Caco-2 (cell line): ENCODE data around the gene MEIOB. TPM values are rescaled to one million over a fixed set of nuclear protein-coding genes. Genes with fewer than 3 reads are reported as not detected.
"Not testable (repeated sequence)": the region's sequence is repeated elsewhere in the genome, so short reads cannot be mapped to it uniquely, and the experiment has no call there.

Source experiments
- BruUV-seq: library from RNA; stranded (reverse); fragments of 400-500 nt; replicated peaks from 2 replicates; lab custom pipeline; 2021; lab: Mats Ljungman, UMichigan
- CTCF ChIA-PET: fragments of 300-600 bp; sonication (Branson Sonifier 250); formaldehyde crosslinking; loops from one replicate; lab custom pipeline; 2022; ENCODE audit warnings: antibody characterized with exemption; lab: Charles Lee
- POLR2A ChIA-PET: fragments of 300-600 bp; sonication (Branson Sonifier 250); formaldehyde crosslinking; loops from one replicate; lab custom pipeline; 2022; ENCODE audit warnings: antibody characterized with exemption; lab: Charles Lee
- DNase-seq, 2 experiments: peaks; one replicate each; pipeline versions ENCODE4 v3.0.0 to v3.0.0-alpha.2; 2020 to 2022
- H3K27me3 ChIP-seq: replicated peaks from 2 replicates; pipeline ENCODE4 v1.6.0; 2011; ENCODE audit warnings: low read length; ENCODE audit not compliant: control insufficient read depth, insufficient read depth
- H3K36me3 ChIP-seq: 2 replicates; pipeline ENCODE4 v1.5.1; 2011; ENCODE audit warnings: low read length; ENCODE audit not compliant: control insufficient read depth, insufficient read depth
- H3K4me1 ChIP-seq: fragments of 250-450 bp; sonication (Bioruptor Pico); 2 replicates; pipeline ENCODE4 v1.5.1; 2020; ENCODE audit warnings: mild to moderate bottlenecking
- H3K4me3 ChIP-seq: 2 replicates; pipeline ENCODE4 v1.5.1; 2011; ENCODE audit warnings: low read depth, mild to moderate bottlenecking, control low read depth, low read length
- H3K9me3 ChIP-seq: fragments of 250-450 bp; sonication (Bioruptor Pico); 2 replicates; pipeline ENCODE4 v1.5.1; 2020; ENCODE audit warnings: mild to moderate bottlenecking, moderate library complexity
- H3K27ac Mint-ChIP-seq: one replicate; pipeline ENCODE4 v1.8.0; 2022; ENCODE audit warnings: mixed read lengths; ENCODE audit not compliant: unreplicated experiment
- H3K27me3 Mint-ChIP-seq: one replicate; pipeline ENCODE4 v1.8.0; 2022; ENCODE audit warnings: mixed read lengths; ENCODE audit not compliant: insufficient read depth, unreplicated experiment
- H3K36me3 Mint-ChIP-seq: one replicate; pipeline ENCODE4 v1.8.0; 2022; ENCODE audit warnings: mild to moderate bottlenecking, mixed read lengths; ENCODE audit not compliant: insufficient read depth, unreplicated experiment
- H3K4me1 Mint-ChIP-seq: one replicate; pipeline ENCODE4 v1.8.0; 2022; ENCODE audit warnings: low read depth, mixed read lengths; ENCODE audit not compliant: unreplicated experiment
- H3K4me3 Mint-ChIP-seq: one replicate; pipeline ENCODE4 v1.8.0; 2022; ENCODE audit warnings: mild to moderate bottlenecking, moderate library complexity, mixed read lengths; ENCODE audit not compliant: unreplicated experiment
- H3K9me3 Mint-ChIP-seq: one replicate; pipeline ENCODE4 v1.8.0; 2022; ENCODE audit warnings: mixed read lengths; ENCODE audit not compliant: unreplicated experiment
- intact Hi-C: fragments of 100-400 bp; cut with micrococcal nuclease; formaldehyde crosslinking; loops from one replicate; pipeline ENCODE4 v1.10.0; 2022; ENCODE audit not compliant: unreplicated experiment
- total RNA-seq: library from RNA; stranded (reverse); gene quantifications from 2 replicates; pipeline ENCODE4 v1.2.3, GENCODE V29; 2022
- TF ChIP-seq, protein P1 (sequence below), 2 experiments: fragments of 200-600 bp in 1 of 2; IDR thresholded peaks; 1 replicate in 1 of 2; 2 replicates in 1 of 2; pipeline versions ENCODE4 v1.5.1 to v1.8.0; 2011 to 2022; ENCODE audit warnings: antibody characterized with exemption in 1 of 2, control low read depth in 1 of 2, inconsistent platforms in 1 of 2, low read depth in 1 of 2, low read length in 1 of 2, mild to moderate bottlenecking in 1 of 2, moderate library complexity in 1 of 2; ENCODE audit not compliant: insufficient read depth in 1 of 2, severe bottlenecking in 1 of 2, unreplicated experiment in 1 of 2

Gene MEIOB
- total RNA-seq, 1 experiment from 2014 or later, result not detected

DNA sequence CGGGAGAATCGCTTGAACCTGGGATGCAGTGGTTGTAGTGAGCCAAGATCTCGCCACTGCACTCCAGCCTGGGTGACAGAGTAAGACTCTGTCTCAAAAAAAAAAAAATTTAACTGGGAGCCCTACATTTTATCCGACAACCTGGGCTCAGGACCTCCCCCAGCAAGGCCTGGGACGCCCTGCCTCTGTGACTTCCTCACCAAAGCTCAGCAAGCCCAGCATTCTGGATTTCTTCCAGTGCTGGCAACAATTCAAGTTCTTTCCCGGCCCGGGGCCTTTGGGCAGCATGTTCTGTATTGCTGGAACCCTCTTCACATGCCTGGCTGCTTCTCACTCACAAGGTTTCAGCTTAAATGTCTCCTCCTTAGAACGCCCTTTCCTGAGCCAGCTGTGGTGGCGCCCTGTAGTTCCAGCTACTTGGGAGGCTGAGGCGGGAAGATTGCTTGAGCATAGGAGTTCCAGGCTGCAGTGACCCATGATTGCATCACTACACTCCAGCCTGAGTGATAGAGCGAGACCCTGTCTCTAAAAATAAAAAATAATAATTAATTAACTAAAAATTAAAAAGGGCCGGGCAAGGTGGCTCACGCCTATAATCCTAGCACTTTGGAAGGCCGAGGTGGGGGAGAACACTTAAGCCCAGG is 15.9 kb upstream of the MEIOB start:
- no peak for DNase-seq
- Mint-ChIP-seq H3K27ac (no peak overlapping the region), H3K27me3 (peaks cover 11% of the 10 kb centered on the region), H3K36me3 (no peaks in the 10 kb centered on the region), H3K9me3 (no peaks in the 10 kb centered on the region), H3K4me3 (no peak overlapping the region), H3K4me1 (no peaks in the 10 kb centered on the region)
- no TSS peak for BruUV-seq
- H3K4me1 ChIP-seq, result no peaks in the 10 kb centered on the region
- H3K27me3 ChIP-seq, result no peaks in the 10 kb centered on the region
- intact Hi-C loops, result no loop called here
- no peaks in the 10 kb centered on the region for H3K36me3 ChIP-seq
- ChIA-PET POLR2A (no interaction called here), CTCF (no interaction called here)
- TF ChIP-seq, protein P1, sequence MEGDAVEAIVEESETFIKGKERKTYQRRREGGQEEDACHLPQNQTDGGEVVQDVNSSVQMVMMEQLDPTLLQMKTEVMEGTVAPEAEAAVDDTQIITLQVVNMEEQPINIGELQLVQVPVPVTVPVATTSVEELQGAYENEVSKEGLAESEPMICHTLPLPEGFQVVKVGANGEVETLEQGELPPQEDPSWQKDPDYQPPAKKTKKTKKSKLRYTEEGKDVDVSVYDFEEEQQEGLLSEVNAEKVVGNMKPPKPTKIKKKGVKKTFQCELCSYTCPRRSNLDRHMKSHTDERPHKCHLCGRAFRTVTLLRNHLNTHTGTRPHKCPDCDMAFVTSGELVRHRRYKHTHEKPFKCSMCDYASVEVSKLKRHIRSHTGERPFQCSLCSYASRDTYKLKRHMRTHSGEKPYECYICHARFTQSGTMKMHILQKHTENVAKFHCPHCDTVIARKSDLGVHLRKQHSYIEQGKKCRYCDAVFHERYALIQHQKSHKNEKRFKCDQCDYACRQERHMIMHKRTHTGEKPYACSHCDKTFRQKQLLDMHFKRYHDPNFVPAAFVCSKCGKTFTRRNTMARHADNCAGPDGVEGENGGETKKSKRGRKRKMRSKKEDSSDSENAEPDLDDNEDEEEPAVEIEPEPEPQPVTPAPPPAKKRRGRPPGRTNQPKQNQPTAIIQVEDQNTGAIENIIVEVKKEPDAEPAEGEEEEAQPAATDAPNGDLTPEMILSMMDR (IDR thresholded peaks at IDR 0.05; ENCODE audit: insufficient read depth in 1 of 2, low read depth in 1 of 2, low read length in 1 of 2, severe bottlenecking in 1 of 2, unreplicated experiment in 1 of 2), result no peak
- H3K9me3 ChIP-seq, result no peaks in the 10 kb centered on the region
- H3K4me3 ChIP-seq, result no peak overlapping the region

DNA sequence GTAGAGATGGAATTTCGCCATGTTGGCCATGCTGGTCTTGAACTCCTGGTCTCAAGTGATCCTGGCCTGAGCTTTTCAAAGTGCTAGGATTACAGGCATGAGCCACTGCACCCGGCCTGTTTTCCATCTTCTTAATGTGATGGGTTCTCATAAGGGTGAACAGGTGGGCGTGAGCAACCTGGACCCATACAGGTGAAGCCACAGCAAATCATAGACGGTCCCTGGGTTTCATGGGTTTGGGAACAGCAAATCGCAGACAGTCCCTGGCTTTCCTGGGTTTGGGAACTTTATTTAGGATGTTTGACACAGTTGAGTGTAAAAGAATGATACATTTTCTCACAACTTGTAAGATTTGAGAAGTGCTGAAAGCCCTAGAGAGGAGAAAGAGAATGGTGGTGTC is 12.9 kb upstream of the MEIOB start:
- Mint-ChIP-seq H3K9me3 (no peaks in the 10 kb centered on the region), H3K4me1 (no peaks in the 10 kb centered on the region), H3K27ac (no peak overlapping the region), H3K27me3 (peaks cover 7% of the 10 kb centered on the region), H3K36me3 (no peaks in the 10 kb centered on the region), H3K4me3 (no peak overlapping the region)
- H3K36me3 ChIP-seq, result no peaks in the 10 kb centered on the region
- no peak overlapping the region for H3K4me3 ChIP-seq
- TF ChIP-seq, protein P1 (IDR thresholded peaks at IDR 0.05; ENCODE audit: insufficient read depth in 1 of 2, low read depth in 1 of 2, low read length in 1 of 2, severe bottlenecking in 1 of 2, unreplicated experiment in 1 of 2), result no peak
- ChIA-PET POLR2A (no interaction called here), CTCF (interaction anchor here (0.6 kb wide), 1 partner anchor 207 kb away, joined by 3 read pairs; no protein-coding TSS in a partner anchor)
- intact Hi-C loops, result no loop called here
- no peaks in the 10 kb centered on the region for H3K9me3 ChIP-seq
- no TSS peak for BruUV-seq
- H3K27me3 ChIP-seq, result no peaks in the 10 kb centered on the region
- no peaks in the 10 kb centered on the region for H3K4me1 ChIP-seq
- no peak for DNase-seq

DNA sequence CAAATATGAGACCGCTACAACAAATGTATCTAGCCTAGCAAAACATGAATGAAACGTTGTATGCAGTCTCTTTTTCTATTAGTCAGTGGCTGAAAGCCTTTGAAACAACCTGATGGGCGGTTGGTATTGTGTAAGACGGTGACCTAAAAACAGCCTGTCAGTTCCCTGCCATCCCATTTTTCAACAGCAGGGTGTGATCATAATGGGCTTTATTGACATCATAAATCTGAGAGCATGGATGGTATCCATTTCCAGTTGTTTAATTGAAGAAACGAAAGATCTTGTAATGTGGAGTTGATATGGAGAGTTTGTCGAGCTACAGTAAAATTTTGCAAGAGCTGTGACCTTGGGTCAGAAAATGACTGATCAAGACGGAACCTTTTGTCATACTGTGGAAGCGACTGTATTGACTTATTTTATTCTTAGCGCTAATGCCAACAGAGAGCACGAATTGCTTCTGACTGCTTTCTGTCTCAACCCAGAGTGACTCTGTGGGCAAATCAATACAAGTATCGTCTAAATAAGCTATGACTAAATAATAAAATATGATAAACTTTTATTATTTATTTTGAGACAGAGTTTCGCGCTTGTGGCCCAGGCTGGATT is 12.3 kb upstream of the MEIOB start:
- H3K4me3 Mint-ChIP-seq, result no peak overlapping the region
- Histone ChIP-seq H3K4me3 (no peak overlapping the region), H3K27me3 (no peaks in the 10 kb centered on the region), H3K9me3 (no peaks in the 10 kb centered on the region), H3K4me1 (no peaks in the 10 kb centered on the region), H3K36me3 (no peaks in the 10 kb centered on the region)
- DNase-seq, result peak in 1 of 2 experiments; percentile 33
- intact Hi-C loops, result no loop called here
- TF ChIP-seq, protein P1 (IDR thresholded peaks at IDR 0.05; ENCODE audit: insufficient read depth in 1 of 2, low read depth in 1 of 2, low read length in 1 of 2, severe bottlenecking in 1 of 2, unreplicated experiment in 1 of 2), result peak in 1 of 2 experiments; percentile 14
- no peak overlapping the region for H3K27ac Mint-ChIP-seq
- H3K27me3 Mint-ChIP-seq, result peaks cover 7% of the 10 kb centered on the region
- no peaks in the 10 kb centered on the region for H3K9me3 Mint-ChIP-seq
- ChIA-PET POLR2A (no interaction called here), CTCF (no interaction called here)
- H3K36me3 Mint-ChIP-seq, result no peaks in the 10 kb centered on the region
- H3K4me1 Mint-ChIP-seq, result no peaks in the 10 kb centered on the region
- no TSS peak for BruUV-seq

DNA sequence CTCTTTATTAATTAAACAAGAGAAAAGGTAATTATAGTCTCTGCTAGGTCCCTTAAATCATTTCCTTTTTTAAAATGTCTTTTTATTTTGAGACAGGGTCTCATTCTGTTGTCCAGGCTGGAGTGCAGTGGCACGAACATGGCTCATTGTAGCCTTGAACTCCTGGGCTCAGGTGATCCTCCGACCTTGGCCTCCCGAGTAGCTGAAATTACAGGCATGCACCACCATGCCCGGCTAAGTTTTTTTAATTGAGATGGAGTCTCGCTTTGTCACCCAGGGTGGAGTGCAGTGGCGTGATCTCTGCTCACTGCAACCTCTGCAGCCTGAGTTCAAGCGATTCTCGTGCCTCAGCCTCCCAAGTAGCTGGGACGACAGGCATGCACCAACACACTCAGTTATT is 9.2 kb upstream of the MEIOB start:
- H3K4me3 Mint-ChIP-seq, H3K9me3 Mint-ChIP-seq, POLR2A ChIA-PET, CTCF ChIA-PET, BruUV-seq, DNase-seq, intact Hi-C loops, H3K4me1 ChIP-seq, H3K36me3 Mint-ChIP-seq, H3K36me3 ChIP-seq, H3K4me1 Mint-ChIP-seq, H3K27me3 ChIP-seq, H3K27ac Mint-ChIP-seq, H3K27me3 Mint-ChIP-seq, H3K4me3 ChIP-seq, H3K9me3 ChIP-seq: not testable (repeated sequence)
